ENCODE measurements around the gene DNASE1L2. TPM values are rescaled to one million over a fixed set of nuclear protein-coding genes. Genes with fewer than 3 reads are reported as not detected.

The DNASE1L2 gene
- total RNA-seq, 1 experiment from 2014 or later = 1.4 TPM

DNA sequence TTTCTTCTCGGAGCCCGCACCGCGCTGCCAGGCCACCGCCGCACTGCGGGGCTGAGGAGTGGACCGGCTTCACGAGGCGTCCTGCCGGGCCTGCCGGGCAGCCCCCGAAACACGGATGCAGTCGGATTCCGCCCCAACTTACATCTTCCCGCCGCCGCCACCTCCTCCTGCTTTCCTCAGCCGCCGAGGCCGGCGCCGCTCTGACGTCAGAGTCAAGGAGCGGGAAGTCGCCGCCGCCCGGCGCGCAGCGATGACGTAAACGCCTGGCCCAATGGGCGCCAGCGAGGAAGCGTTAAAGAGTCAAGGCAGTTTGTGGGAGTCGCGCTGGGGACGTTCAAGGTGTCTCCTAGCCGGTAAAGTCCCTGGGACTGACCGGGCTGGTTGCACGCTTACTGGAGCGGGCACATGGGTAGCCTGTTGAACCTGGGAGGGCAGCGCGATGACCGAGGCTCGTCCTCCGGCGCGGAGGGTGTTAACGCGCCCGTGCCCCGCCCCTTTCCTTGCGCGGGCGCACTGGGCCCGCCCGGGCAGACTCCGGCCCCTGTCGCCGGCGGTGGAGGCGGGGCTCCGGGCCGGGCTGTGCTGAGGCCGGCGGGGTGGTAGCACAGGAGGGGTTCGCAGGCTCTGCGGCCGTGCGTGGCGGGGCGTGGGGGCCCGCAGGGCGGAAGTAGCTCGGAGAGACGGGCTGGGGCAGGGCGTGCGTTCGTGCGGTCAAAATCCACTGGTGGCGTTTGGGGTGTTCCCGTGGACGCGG, 31.8 kb downstream of the DNASE1L2 start, which contains the start of gene RNPS1:
Gene RNPS1, minus strand, starts transcription at position 214 of the 754 bp plus-strand sequence. CDS start 3,483 bp downstream, outside the sequence.
- peaks cover 14% of the 10 kb centered on the region for H3K4me1 ChIP-seq (replicated peaks)

DNA sequence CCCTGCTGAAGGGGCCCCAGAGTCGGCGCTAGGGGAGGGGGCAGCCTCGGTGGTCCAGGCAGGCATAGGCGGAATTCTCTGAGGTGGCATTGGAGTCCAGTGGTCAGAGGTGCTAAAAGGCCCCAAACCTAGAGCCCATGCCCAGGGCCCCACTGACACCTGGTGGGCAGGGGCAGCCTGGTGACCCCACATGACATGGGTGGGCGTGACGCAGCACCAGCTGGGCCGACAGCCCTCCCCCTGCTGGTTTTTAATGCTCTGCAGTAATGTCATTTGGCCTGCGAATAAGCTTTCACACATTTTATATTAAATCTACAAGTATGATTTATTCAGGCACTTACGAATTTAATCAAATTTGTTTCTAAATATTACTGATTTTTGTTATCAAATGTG, 33.8 kb downstream of the DNASE1L2 start:
- Histone ChIP-seq H3K4me3 (no peak overlapping the region), H3K27me3 (replicated peaks) (0 out of 2 replicates have a peak, but pooled peaks cover 2% of the 10 kb centered on the region), H3K4me1 (replicated peaks) (peaks cover 14% of the 10 kb centered on the region), H3K9me3 (replicated peaks) (0 out of 2 replicates have a peak, but pooled peaks cover 2% of the 10 kb centered on the region), H3K36me3 (peaks cover 25% of the 10 kb centered on the region), H3K27ac (no peak overlapping the region)
- DNase-seq (ENCODE audit: low read depth in 1 of 2, low spot score in 2 of 2) = no peak

More for the DNA sequence above, 31.8 kb downstream of the DNASE1L2 start, which contains the start of gene RNPS1:
- DNase-seq (ENCODE audit: low read depth in 1 of 2, low spot score in 2 of 2) = peak; percentile 96 to 100
- Histone ChIP-seq H3K36me3 (peaks cover 45% of the 10 kb centered on the region), H3K4me3 (peak within 1 kb of the TSS; percentile 75), H3K27ac (peak within 1 kb of the TSS; percentile 97), H3K9me3 (replicated peaks) (0 out of 2 replicates have a peak, but pooled peaks cover 2% of the 10 kb centered on the region), H3K27me3 (replicated peaks) (no peaks in the 10 kb centered on the region)

DNA sequence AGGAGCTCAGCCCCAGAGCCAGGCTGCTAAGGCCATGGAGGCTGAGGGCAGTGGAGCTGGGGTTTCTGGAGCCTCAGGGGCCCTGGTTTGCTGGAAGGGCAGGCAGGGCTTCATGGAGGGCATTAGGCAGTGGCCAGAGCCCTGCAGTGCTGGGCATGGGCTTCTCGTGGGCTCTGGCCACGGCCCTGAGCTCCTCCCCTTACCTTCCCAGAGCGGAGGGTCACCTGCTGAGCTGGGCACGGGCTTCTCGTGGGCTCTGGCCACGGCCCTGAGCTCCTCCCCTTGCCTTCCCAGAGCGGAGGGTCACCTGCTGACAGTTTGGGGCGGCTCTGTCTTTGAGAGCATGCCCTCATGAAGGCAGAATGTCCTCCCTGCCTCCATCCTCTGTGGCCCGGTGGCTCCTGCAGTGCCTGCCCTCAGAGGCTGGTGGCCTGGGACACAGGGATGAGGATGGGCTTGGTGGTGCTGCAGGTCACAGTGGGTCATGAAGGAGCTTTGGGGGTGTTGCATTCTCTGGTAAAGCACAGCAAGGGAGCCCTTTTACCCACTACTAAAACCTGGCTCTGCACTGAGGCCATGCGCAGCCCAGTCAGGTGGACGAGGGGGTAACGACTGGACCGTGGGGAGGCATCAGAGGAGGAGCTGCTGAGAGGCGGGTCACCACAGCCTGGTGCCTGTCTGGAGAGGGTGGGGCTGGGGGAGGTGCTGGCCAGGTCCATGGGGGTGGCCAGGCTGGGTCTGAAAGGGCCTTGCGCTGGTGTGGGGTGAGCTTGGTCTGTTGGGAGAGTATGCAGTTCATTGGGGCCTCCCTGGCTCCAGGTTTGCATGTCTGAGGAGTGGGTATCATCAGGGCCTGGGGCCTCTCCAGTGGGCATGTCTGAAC, 34.6 kb downstream of the DNASE1L2 start:
- DNase-seq (ENCODE audit: low read depth in 1 of 2, low spot score in 2 of 2) = no peak
- Histone ChIP-seq H3K36me3 (peaks cover 17% of the 10 kb centered on the region), H3K9me3 (replicated peaks) (0 out of 2 replicates have a peak, but pooled peaks cover 2% of the 10 kb centered on the region)

DNA sequence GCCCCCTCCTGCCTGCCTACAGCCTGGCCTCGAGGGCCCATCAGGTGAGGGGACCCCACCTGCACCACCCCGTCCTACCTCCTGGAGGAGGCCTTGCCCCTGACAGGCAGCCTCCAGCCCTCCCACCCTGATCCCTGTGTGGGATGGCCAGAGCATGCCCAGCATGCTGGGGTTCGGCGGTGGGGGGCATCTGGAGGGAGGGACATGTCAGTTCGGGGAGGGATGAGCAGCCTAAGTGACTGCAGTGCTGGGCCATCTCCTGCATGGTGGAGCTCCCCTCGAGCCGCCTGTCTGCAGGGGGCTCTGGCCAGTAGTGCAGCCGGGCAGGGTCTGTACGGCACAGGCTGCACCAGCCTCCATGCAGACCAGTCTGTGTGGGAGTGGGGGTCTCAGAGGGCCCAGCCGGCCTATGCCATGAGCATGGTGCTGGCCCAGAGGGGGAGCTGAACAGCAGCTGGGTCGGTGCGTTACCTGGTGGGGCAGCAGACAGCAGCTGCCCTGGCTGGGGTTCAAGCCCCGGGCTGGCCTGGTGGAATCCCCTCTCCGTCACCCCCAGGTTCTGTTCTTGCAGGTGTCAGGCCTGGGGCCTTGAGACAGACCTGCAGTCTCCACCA, 35.7 kb downstream of the DNASE1L2 start:
- Histone ChIP-seq H3K27ac (no peak overlapping the region), H3K4me3 (no peak overlapping the region), H3K4me1 (replicated peaks) (peaks cover 11% of the 10 kb centered on the region), H3K9me3 (replicated peaks) (0 out of 2 replicates have a peak, but pooled peaks cover 2% of the 10 kb centered on the region), H3K36me3 (peaks cover 10% of the 10 kb centered on the region), H3K27me3 (replicated peaks) (peaks cover 14% of the 10 kb centered on the region)
- no peak for DNase-seq (ENCODE audit: low read depth in 1 of 2, low spot score in 2 of 2)

More for the DNA sequence above, 34.6 kb downstream of the DNASE1L2 start:
- no peak overlapping the region for H3K27ac ChIP-seq
- peaks cover 3% of the 10 kb centered on the region; the same call in 1 of the 2 replicates for H3K27me3 ChIP-seq (replicated peaks)
- H3K4me1 ChIP-seq (replicated peaks) = peaks cover 12% of the 10 kb centered on the region
- no peak overlapping the region for H3K4me3 ChIP-seq

DNA sequence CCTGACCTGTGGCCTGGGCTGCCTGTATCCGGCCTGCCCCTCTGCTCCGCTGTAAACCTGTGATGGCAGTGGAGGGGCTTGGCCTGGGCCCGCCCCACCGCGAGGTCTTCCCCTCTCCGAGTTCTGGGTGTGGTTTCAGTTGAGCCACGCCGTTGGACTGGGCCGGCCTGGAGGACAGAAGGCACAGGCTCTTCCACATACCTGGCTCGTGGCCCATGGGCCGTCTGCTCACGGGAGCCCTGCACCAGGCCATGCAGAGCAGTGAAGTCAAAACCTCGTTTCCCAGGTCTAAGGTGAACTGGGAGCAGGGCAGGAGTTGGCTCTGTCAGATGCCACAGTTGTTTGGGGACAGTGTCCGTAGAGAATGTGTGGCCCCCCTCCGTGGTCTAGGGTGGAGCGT, 37.2 kb downstream of the DNASE1L2 start:
- no peak overlapping the region for H3K4me3 ChIP-seq
- H3K4me1 ChIP-seq (replicated peaks) = peaks cover 11% of the 10 kb centered on the region
- no peak overlapping the region for H3K27ac ChIP-seq
- H3K36me3 ChIP-seq = peaks cover 3% of the 10 kb centered on the region; the same call in 1 of the 2 replicates
- DNase-seq (ENCODE audit: low read depth in 1 of 2, low spot score in 2 of 2) = no peak
- H3K9me3 ChIP-seq (replicated peaks) = 0 out of 2 replicates have a peak, but pooled peaks cover 1% of the 10 kb centered on the region
- H3K27me3 ChIP-seq (replicated peaks) = peaks cover 25% of the 10 kb centered on the region

DNA sequence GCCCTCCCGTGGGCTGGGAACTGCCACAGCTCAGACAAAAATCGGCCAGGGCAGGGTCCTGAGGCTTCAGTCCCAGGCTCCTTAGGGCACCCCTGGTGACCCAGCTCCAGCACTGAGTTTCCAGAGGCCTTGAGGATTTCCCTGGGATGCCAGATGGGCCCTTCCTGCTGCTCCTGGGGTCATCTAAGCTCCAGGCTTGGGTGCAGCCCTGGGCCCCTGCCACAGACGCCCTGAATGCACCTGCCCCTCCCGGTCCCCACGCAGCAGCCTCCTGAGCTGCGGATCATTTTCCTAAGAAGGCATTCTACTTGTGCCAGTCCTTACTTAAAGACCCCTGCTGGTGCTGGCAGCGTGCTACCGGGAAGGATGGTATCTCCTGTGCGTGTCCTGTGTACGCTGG, 37.7 kb downstream of the DNASE1L2 start:
- no peak for DNase-seq (ENCODE audit: low read depth in 1 of 2, low spot score in 2 of 2)
- no peaks in the 10 kb centered on the region; the same call in 1 of the 2 replicates for H3K36me3 ChIP-seq
- no peak overlapping the region for H3K4me3 ChIP-seq
- H3K27me3 ChIP-seq (replicated peaks) = peaks cover 29% of the 10 kb centered on the region
- no peaks in the 10 kb centered on the region for H3K9me3 ChIP-seq (replicated peaks)
- peaks cover 11% of the 10 kb centered on the region for H3K4me1 ChIP-seq (replicated peaks)
- H3K27ac ChIP-seq = no peak overlapping the region

DNA sequence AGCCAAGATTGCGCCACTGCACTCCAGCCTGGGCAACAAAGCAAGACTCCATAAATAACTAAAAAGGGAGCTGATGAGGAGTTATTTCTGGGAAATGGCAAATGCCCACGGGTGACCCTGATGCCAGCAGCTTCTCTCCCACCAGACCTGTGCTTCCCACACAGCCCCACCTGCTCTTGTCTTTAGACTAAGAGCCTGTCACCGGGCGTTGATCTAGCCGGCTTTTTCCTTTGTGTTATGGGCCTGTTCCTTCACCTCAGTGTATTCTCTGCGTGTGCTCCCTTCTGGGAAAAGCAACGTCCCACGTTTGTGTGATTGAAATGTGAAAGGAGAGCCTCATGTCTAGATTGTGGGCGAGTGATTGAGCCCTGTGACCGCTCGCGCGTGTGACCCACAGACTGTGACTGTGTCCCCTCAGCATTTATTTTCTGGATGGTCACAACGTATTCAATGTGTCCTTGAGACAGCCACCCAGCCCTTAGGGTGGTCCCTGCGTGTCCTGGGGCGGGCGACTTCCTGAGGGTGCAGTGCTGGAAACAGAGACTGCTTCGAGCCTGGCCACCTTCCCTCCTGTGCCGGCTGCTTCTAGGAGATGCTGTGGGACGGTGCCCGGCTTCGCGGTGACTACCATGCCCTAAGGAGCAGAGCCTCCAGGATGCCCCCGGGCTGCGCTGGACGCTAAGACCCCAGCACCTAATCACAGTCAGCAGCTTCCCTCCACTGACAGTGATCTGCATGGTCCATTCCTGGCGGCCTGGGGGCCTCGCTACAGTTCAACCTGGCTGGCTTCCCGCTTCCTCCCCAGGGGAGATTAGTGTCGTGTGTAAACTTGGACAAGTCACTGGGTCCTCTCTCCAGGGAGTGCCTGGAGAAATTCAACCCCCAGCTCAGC, 39.5 kb downstream of the DNASE1L2 start:
- DNase-seq (ENCODE audit: low read depth in 1 of 2, low spot score in 2 of 2) = no peak
- no peak overlapping the region for H3K4me3 ChIP-seq
- H3K9me3 ChIP-seq (replicated peaks) = no peaks in the 10 kb centered on the region
- H3K27ac ChIP-seq = no peak overlapping the region
- H3K4me1 ChIP-seq (replicated peaks) = no peaks in the 10 kb centered on the region
- peaks cover 45% of the 10 kb centered on the region for H3K27me3 ChIP-seq (replicated peaks)
- no peaks in the 10 kb centered on the region; the same call in 1 of the 2 replicates for H3K36me3 ChIP-seq

DNA sequence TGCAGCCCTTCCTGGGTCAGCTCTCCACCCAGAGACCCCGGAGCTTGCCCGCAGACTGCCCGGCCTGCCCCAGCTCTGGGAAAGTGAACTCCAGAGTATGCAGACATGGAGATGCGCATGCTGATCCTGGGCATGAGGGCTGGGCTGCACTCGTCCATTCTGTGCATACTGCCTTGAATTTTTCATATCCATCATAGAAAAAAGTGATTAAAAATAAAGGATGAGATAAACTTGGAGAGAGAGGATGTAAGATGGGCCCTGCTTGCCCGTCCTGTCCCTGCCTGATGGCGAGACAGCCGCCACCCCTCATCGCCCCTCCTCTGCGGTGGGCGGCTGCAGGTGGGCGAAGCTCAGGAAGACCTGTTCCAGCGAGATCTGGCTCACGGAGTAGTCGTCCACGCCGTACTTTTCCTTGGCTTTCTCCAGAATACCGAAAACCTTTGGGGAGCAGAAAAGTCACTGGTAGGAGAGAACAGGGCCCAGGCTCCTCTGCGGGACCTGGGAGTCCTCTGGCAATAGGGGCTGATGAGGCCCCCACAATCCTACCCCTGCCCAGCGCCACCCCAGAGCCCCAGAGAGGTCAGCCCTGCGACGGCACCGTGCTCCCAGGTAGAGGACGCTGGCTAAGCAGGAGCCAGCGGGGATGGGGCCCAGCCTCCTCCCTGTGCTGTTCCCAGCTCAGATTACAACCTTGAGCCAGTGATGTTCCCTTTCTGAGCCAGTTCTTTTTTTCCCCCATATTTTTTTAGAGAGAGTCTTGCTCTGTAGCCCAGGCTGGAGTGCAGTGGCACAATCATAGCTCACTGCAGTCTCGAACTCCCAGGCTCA, 40.3 kb downstream of the DNASE1L2 start:
- no peak for DNase-seq (ENCODE audit: low read depth in 1 of 2, low spot score in 2 of 2)
- Histone ChIP-seq H3K27me3 (replicated peaks) (peaks cover 54% of the 10 kb centered on the region), H3K9me3 (replicated peaks) (no peaks in the 10 kb centered on the region), H3K4me3 (no peak overlapping the region), H3K27ac (no peak overlapping the region), H3K36me3 (no peaks in the 10 kb centered on the region; the same call in 1 of the 2 replicates), H3K4me1 (replicated peaks) (no peaks in the 10 kb centered on the region)

DNA sequence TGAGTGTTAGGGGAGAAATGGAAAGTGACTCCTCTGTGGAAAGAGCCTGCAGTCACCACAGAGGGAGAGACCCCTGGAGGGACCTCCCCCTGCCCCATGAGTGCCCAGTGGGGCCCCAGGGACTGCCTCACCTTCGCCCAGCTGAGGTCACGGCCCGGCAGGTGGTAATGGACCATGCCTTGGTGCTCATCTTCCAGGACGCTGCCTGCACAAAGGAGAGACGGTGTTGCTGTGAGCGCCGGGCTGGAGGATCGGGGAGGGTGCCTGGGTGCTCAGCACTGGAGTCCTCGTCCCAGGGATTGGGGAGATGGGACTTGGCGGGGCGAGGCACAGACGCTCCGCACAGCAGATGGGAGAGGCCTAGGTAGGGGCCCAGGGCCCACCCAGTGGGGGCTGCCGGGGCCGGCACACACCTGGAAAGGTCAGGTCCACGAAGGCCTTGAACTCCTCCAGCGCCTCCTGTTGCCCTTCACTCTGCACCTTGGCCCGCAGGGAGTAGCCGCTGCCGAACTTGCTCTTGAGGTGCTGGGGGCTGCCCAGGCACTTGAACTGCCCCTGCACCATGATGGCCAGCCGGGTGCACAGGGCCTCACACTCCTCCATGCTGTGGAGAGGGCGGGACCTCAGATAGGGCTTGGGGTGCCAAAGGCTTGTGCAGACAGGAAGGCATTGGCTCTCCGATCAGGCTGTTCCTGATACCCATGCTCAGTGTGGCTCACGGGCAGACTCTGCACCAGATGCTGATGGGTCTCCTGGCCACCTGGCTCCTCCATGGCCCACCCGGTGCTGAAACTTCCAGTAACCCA, 41.4 kb downstream of the DNASE1L2 start:
- Histone ChIP-seq H3K9me3 (replicated peaks) (no peaks in the 10 kb centered on the region), H3K4me3 (no peak overlapping the region), H3K27ac (no peak overlapping the region), H3K36me3 (no peaks in the 10 kb centered on the region), H3K27me3 (replicated peaks) (peaks cover 62% of the 10 kb centered on the region), H3K4me1 (replicated peaks) (no peaks in the 10 kb centered on the region)
- no peak for DNase-seq (ENCODE audit: low read depth in 1 of 2, low spot score in 2 of 2)

DNA sequence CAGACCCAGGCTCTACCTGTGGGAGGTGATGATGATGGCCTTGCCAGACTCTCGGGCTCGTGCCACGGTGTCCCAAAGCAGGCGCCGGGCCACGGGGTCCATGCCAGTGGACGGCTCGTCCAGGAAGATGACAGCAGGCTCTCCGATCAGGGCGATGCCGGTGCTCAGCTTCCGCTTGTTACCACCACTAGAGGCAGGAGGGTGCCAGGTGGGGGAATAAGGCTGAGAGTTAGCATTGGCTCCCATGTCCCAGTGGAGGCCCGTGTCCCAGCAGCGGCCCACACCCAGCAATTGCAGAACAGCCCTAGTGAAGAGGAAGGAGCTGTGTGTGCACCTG, 42.0 kb downstream of the DNASE1L2 start:
- Histone ChIP-seq H3K27me3 (replicated peaks) (peaks cover 66% of the 10 kb centered on the region), H3K9me3 (replicated peaks) (no peaks in the 10 kb centered on the region), H3K36me3 (no peaks in the 10 kb centered on the region), H3K4me1 (replicated peaks) (no peaks in the 10 kb centered on the region), H3K27ac (no peak overlapping the region), H3K4me3 (no peak overlapping the region)
- no peak for DNase-seq (ENCODE audit: low read depth in 1 of 2, low spot score in 2 of 2)

DNA sequence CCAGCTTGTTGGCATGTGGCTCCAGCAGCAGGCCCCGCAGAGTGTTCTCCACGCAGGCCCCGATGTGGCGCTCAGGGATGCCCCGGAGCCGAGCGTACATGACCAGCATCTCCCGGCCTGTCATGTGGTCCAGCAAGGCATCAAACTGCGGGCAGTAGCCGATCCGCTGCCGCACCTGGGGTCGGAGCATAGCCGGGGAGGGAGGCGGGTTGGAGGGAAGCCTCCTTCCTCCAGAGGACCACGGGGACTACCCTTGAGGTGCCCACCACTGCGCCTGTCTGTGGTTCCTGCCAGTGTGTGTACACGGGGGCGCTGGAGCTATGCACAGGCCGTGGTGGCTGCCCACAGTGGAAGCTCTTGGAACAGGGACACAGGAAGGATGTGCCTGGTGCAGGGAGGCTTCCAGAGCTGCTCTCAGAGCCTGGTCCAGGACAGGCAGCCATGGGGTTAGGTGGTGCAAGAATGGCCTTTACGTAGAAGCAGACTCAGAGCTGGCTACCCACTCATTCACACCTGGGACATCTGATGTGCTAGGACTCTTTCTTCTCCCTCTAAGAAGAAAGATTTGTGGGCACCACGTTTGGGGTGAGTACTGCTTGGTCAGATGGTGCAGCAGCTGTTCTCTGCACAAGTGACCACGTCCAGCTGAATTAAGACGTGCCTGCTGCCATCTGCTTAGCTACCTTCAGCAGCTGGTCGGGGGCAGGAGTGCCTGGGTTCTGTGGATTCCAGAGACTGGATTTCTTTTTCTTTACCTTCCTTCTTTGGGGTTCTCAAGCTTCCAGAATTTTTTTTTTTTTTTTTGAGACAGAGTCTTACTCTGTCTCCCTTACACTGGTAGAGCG, 42.9 kb downstream of the DNASE1L2 start:
- no peaks in the 10 kb centered on the region for H3K4me1 ChIP-seq (replicated peaks)
- H3K9me3 ChIP-seq (replicated peaks) = no peaks in the 10 kb centered on the region
- no peak overlapping the region for H3K4me3 ChIP-seq
- no peak for DNase-seq (ENCODE audit: low read depth in 1 of 2, low spot score in 2 of 2)
- no peaks in the 10 kb centered on the region for H3K36me3 ChIP-seq
- peaks cover 75% of the 10 kb centered on the region for H3K27me3 ChIP-seq (replicated peaks)
- no peak overlapping the region for H3K27ac ChIP-seq
